Measurements from ENCODE around the gene PHAF1. TPM values are rescaled to one million over a fixed set of nuclear protein-coding genes. Genes with fewer than 3 reads are reported as not detected.

Gene PHAF1
- total and polyA plus RNA-seq, 4 donors, result 26.6 to 42.4 (median 28.4) TPM

GRCh38 chr16:67173808-67174705, 64.3 kb downstream of the PHAF1 start:
- WGBS, result 2% methylated on average over 71 of the region's 71 CpGs
- DNase-seq (ENCODE audit: low spot score), result no peak
- Histone ChIP-seq H3K9me3 (ENCODE audit: control insufficient read depth in 4 of 4, low read length in 3 of 4) (no peaks in the 10 kb centered on the region), H3K4me1 (ENCODE audit: control insufficient read depth in 4 of 4, insufficient read depth in 4 of 4, low read length in 3 of 4) (peaks cover 16 to 39% (median 25%) of the 10 kb centered on the region in 4 donors), H3K27ac (ENCODE audit: low read depth in 1 of 2, low read length in 2 of 2) (peak overlapping the region; percentile 66 to 71), H3K4me3 (ENCODE audit: low read depth in 1 of 3, low read length in 3 of 3) (peak overlapping the region in 2 of 3 donors; percentile 38 to 50), H3K36me3 (ENCODE audit: control insufficient read depth in 4 of 4, insufficient read depth in 3 of 4, low read depth in 1 of 4, low read length in 3 of 4) (no peaks in the 10 kb centered on the region), H3K27me3 (ENCODE audit: control insufficient read depth in 4 of 4, insufficient read depth in 4 of 4, low read length in 3 of 4) (no peaks in the 10 kb centered on the region), H3K9ac (ENCODE audit: low read depth in 1 of 2, low read length in 2 of 2) (peak overlapping the region in 1 of 2 donors; percentile 60)
- TF ChIP-seq JUND (IDR thresholded peaks at IDR 0.05) (no peak), EGR1 (IDR thresholded peaks at IDR 0.05; ENCODE audit: low read depth in 2 of 2) (no peak), FOXA1 (IDR thresholded peaks at IDR 0.05) (no peak), GABPA (IDR thresholded peaks at IDR 0.05 in 1 of 2, conservative IDR thresholded peaks at IDR 0.05 in 1 of 2) (peak in 1 of 2 donors; percentile 66), FOXA2 (IDR thresholded peaks at IDR 0.05) (no peak), RXRA (IDR thresholded peaks at IDR 0.05) (peak; percentile 48 to 51), HNF4G (IDR thresholded peaks at IDR 0.05) (no peak), SP1 (IDR thresholded peaks at IDR 0.05) (peak; percentile 87), YY1 (IDR thresholded peaks at IDR 0.05) (peak; percentile 82), TAF1 (conservative IDR thresholded peaks at IDR 0.05) (no peak), HNF4A (conservative IDR thresholded peaks at IDR 0.05) (peak; percentile 60 to 65), ATF3 (IDR thresholded peaks at IDR 0.05) (no peak), NR2F2 (IDR thresholded peaks at IDR 0.05) (no peak), RAD21 (IDR thresholded peaks at IDR 0.05) (peak in 1 of 2 donors; percentile 52), CTCF (IDR thresholded peaks at IDR 0.05; ENCODE audit: low read depth, low read length, missing input control) (peak; percentile 18)
- TF ChIP-seq, protein P1, sequence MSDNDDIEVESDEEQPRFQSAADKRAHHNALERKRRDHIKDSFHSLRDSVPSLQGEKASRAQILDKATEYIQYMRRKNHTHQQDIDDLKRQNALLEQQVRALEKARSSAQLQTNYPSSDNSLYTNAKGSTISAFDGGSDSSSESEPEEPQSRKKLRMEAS (IDR thresholded peaks at IDR 0.05), result no peak
- TF ChIP-seq, protein P2, sequence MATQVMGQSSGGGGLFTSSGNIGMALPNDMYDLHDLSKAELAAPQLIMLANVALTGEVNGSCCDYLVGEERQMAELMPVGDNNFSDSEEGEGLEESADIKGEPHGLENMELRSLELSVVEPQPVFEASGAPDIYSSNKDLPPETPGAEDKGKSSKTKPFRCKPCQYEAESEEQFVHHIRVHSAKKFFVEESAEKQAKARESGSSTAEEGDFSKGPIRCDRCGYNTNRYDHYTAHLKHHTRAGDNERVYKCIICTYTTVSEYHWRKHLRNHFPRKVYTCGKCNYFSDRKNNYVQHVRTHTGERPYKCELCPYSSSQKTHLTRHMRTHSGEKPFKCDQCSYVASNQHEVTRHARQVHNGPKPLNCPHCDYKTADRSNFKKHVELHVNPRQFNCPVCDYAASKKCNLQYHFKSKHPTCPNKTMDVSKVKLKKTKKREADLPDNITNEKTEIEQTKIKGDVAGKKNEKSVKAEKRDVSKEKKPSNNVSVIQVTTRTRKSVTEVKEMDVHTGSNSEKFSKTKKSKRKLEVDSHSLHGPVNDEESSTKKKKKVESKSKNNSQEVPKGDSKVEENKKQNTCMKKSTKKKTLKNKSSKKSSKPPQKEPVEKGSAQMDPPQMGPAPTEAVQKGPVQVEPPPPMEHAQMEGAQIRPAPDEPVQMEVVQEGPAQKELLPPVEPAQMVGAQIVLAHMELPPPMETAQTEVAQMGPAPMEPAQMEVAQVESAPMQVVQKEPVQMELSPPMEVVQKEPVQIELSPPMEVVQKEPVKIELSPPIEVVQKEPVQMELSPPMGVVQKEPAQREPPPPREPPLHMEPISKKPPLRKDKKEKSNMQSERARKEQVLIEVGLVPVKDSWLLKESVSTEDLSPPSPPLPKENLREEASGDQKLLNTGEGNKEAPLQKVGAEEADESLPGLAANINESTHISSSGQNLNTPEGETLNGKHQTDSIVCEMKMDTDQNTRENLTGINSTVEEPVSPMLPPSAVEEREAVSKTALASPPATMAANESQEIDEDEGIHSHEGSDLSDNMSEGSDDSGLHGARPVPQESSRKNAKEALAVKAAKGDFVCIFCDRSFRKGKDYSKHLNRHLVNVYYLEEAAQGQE (IDR thresholded peaks at IDR 0.05), result peak; percentile 49
- TF ChIP-seq, protein P3, sequence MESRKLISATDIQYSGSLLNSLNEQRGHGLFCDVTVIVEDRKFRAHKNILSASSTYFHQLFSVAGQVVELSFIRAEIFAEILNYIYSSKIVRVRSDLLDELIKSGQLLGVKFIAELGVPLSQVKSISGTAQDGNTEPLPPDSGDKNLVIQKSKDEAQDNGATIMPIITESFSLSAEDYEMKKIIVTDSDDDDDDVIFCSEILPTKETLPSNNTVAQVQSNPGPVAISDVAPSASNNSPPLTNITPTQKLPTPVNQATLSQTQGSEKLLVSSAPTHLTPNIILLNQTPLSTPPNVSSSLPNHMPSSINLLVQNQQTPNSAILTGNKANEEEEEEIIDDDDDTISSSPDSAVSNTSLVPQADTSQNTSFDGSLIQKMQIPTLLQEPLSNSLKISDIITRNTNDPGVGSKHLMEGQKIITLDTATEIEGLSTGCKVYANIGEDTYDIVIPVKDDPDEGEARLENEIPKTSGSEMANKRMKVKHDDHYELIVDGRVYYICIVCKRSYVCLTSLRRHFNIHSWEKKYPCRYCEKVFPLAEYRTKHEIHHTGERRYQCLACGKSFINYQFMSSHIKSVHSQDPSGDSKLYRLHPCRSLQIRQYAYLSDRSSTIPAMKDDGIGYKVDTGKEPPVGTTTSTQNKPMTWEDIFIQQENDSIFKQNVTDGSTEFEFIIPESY (IDR thresholded peaks at IDR 0.05), result no peak
